ENCODE results near the gene TMEM204. TPM values are rescaled to one million over a fixed set of nuclear protein-coding genes. Genes with fewer than 3 reads are reported as not detected.

TMEM204 gene
- polyA plus RNA-seq (2012; rRNA removed): 2.1 and 2.3 TPM in 2 replicates
- 0.85 and 1.4 TPM in 2 replicates for polyA plus RNA-seq (2012; cell fraction: cytosol; rRNA removed)
- polyA plus RNA-seq (2012; cell fraction: nucleus; rRNA removed): 1.4 and 1.5 TPM in 2 replicates

GRCh38 chr16:1533443-1533951 is at the start of gene TMEM204:
TMEM204 (plus strand) TSS chr16:1533666; CDS start chr16:1534276, 610 bp downstream.
- H3K9me2 ChIP-seq: no peaks in the 10 kb centered on the region
- DNase-seq: peak; percentile 72
- no peaks in the 10 kb centered on the region for H3K27me3 ChIP-seq (ENCODE audit: insufficient read depth)
- 80% methylated on average over 9 of the region's 27 CpGs for WGBS (ENCODE audit: low lambda C conversion rate)
- H3K9ac ChIP-seq: peak within 1 kb of the TSS; percentile 41; the same call in 1 of the 2 replicates
- H2AFZ ChIP-seq (ENCODE audit: low read depth): no peak within 1 kb of the TSS
- H3F3A ChIP-seq (replicated peaks; ENCODE audit: insufficient read depth): no peaks in the 10 kb centered on the region
- no peaks in the 10 kb centered on the region for H4K20me1 ChIP-seq (ENCODE audit: insufficient read depth)
- peaks cover 0 to 14% of the 10 kb centered on the region in 2 experiments for H3K36me3 ChIP-seq (replicated peaks in 1 of 2; ENCODE audit: control insufficient read depth in 1 of 2, insufficient read depth in 2 of 2, low read length in 1 of 2)
- H3K9me3 ChIP-seq: no peaks in the 10 kb centered on the region
- peak within 1 kb of the TSS; percentile 50 to 95 for H3K27ac ChIP-seq (ENCODE audit: low read depth in 2 of 2, low read length in 1 of 2)
- no peaks in the 10 kb centered on the region for H3K79me2 ChIP-seq (ENCODE audit: insufficient read depth)
- peak within 1 kb of the TSS; percentile 69; the same call in 1 of the 2 replicates for H3K4me2 ChIP-seq
- ChIA-PET POLR2A (no interaction called here), CTCF (no interaction called here)
- peak within 1 kb of the TSS in 1 of 2 experiments; percentile 32; a peak in 2 of 4 replicates for H3K4me3 ChIP-seq (ENCODE audit: low read depth in 2 of 2, low read length in 1 of 2)
- peaks cover 5 to 48% of the 10 kb centered on the region in 2 experiments; a peak in 2 of 4 replicates for H3K4me1 ChIP-seq (ENCODE audit: control insufficient read depth in 1 of 2, insufficient read depth in 2 of 2, low read depth in 1 of 2, low read length in 1 of 2)
- TF ChIP-seq RCOR1 (IDR thresholded peaks at IDR 0.05; ENCODE audit: low read length) (no peak), GABPA (IDR thresholded peaks at IDR 0.05; ENCODE audit: low read depth) (no peak), NRF1 (IDR thresholded peaks at IDR 0.05; ENCODE audit: low read depth, low read length) (no peak), CTCF (IDR thresholded peaks at IDR 0.05) (no peak), ELF1 (IDR thresholded peaks at IDR 0.05) (no peak), USF2 (IDR thresholded peaks at IDR 0.05; ENCODE audit: borderline replicate concordance, low read depth, low read length) (no peak), EP300 (IDR thresholded peaks at IDR 0.05; ENCODE audit: borderline replicate concordance in 1 of 2, low read depth in 1 of 2, low read length in 1 of 2) (no peak), PBX3 (IDR thresholded peaks at IDR 0.05) (no peak), FOXJ3 (CRISPR knock-in tag; IDR thresholded peaks at IDR 0.05) (no peak), JUND (IDR thresholded peaks at IDR 0.05) (no peak), USF1 (IDR thresholded peaks at IDR 0.05; ENCODE audit: borderline replicate concordance, low read depth) (no peak), TAF1 (IDR thresholded peaks at IDR 0.05; ENCODE audit: borderline replicate concordance, low read depth, low read length) (no peak)
